ENCODE results near the gene SUGCT. TPM values are rescaled to one million over a fixed set of nuclear protein-coding genes. Genes with fewer than 3 reads are reported as not detected.
"Not testable (repeated sequence)": the region's sequence is repeated elsewhere in the genome, so short reads cannot be mapped to it uniquely, and the experiment has no call there.

The SUGCT gene
- total RNA-seq, 6 donors from 2014 or later = 1.4 to 3.1 (median 1.7) TPM; not detected in 1

DNA sequence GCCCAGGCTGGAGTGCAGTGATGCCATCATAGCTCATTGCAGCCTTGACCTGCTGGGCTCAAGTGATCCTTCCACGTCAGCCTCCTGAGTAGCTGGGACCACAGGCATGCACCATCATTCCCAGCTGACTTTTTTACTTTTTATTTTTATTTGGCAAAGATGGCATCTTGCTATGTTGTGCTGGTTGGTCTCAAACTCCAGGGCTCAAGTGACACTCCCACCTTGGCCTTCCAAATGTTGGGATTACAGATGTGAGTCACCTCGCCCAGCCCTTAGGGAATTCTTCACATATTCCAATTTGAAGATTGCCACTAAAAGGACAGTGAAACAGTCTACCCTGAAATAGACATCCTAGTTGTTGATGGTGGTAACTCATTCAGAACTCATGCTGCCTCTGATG, 27.7 kb downstream of the SUGCT start:
- H3K4me1 ChIP-seq = no peaks in the 10 kb centered on the region
- H3K4me3 ChIP-seq = no peak overlapping the region
- no peaks in the 10 kb centered on the region for H3K27me3 ChIP-seq
- H3K9me3 ChIP-seq = no peaks in the 10 kb centered on the region
- no peak overlapping the region for H3K27ac ChIP-seq
- DNase-seq (no peak), ATAC-seq (ENCODE audit: low FRiP score in 2 of 2) (no peak)
- no peaks in the 10 kb centered on the region for H3K36me3 ChIP-seq
- no peak for TF ChIP-seq POLR2AphosphoS5 (IDR thresholded peaks at IDR 0.05)
- TF ChIP-seq, protein P1, sequence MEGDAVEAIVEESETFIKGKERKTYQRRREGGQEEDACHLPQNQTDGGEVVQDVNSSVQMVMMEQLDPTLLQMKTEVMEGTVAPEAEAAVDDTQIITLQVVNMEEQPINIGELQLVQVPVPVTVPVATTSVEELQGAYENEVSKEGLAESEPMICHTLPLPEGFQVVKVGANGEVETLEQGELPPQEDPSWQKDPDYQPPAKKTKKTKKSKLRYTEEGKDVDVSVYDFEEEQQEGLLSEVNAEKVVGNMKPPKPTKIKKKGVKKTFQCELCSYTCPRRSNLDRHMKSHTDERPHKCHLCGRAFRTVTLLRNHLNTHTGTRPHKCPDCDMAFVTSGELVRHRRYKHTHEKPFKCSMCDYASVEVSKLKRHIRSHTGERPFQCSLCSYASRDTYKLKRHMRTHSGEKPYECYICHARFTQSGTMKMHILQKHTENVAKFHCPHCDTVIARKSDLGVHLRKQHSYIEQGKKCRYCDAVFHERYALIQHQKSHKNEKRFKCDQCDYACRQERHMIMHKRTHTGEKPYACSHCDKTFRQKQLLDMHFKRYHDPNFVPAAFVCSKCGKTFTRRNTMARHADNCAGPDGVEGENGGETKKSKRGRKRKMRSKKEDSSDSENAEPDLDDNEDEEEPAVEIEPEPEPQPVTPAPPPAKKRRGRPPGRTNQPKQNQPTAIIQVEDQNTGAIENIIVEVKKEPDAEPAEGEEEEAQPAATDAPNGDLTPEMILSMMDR (IDR thresholded peaks at IDR 0.05) = no peak
- no peak for TF ChIP-seq EP300 (IDR thresholded peaks at IDR 0.05)
- TF ChIP-seq POLR2A (IDR thresholded peaks at IDR 0.05) = no peak
- 84 to 85% methylated on average over 2 of the region's 2 CpGs for WGBS, 2 donors

DNA sequence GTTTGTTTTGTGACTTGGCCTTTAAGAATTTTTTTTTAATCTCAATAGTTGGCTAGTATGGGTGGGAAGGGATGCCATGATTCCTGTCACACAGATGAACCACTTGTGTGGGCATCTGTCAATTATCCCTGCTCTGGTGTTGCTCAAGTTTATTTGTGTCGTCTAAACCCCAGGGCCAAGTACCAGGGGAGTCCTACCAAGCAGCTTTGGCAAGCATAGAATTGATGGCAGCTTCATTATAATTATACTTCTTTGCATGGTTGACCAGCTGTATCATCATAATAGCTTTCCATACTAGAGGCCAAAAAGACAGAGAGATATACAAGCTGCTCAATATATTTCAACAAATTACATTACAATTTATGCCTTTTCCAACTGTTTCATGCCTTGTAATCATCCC, 30.4 kb downstream of the SUGCT start:
- TF ChIP-seq POLR2A (IDR thresholded peaks at IDR 0.05) (no peak), EP300 (IDR thresholded peaks at IDR 0.05) (no peak), POLR2AphosphoS5 (IDR thresholded peaks at IDR 0.05) (no peak)
- TF ChIP-seq, protein P1 (IDR thresholded peaks at IDR 0.05) = no peak
- Histone ChIP-seq H3K27ac (no peak overlapping the region), H3K4me1 (no peaks in the 10 kb centered on the region), H3K27me3 (no peaks in the 10 kb centered on the region), H3K4me3 (no peak overlapping the region), H3K36me3 (no peaks in the 10 kb centered on the region), H3K9me3 (no peaks in the 10 kb centered on the region)
- DNase-seq (no peak), ATAC-seq (ENCODE audit: low FRiP score in 2 of 2) (no peak)
- WGBS, 2 donors = 67% methylated on average over 1 of the region's 1 CpG

DNA sequence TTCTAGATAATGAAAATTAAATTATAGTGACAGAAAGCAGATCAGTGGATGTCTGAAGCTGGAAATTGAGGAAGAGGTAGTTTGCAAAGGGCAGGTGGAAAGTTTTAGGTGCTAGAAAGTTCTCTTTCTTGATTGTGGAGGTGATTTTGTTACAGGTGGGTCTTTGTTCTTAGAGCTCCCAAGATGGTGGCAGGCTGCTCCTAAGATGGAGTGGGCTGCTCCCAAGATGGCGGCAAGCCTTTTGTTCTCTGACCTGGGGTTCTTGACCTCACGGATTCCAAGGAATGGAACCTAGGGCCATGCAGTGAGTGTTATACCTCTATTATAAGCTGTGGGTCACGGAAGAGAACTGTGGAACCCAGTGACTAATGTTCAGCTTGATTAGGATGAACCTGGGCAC, 32.5 kb downstream of the SUGCT start:
- 94 to 100% methylated on average over 3 of the region's 3 CpGs for WGBS, 2 donors
- H3K27me3 ChIP-seq = no peaks in the 10 kb centered on the region

DNA sequence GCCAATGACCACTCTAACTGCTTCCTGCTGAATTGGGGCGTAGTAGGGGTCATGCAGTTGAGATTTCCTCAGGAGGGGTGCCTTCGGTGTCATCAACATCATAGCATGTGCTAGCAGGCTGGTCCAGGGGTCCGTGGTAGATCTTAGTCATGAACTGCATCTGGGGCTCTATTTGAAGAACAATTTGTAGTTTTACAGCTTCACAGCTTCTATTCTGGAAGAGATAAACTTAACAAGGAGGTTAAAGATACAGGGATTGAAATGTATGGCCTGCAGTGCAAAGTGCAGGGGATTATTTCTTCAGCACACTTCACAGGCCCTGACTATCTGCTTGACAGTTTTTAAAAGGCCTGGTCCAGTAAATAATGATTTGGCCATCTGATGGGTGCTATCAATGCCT, 33.5 kb downstream of the SUGCT start:
- H3K9me3 ChIP-seq; H3K4me3 ChIP-seq; ATAC-seq (ENCODE audit: low FRiP score in 2 of 2); H3K4me1 ChIP-seq; H3K36me3 ChIP-seq; H3K27ac ChIP-seq; DNase-seq; H3K27me3 ChIP-seq: not testable (repeated sequence)
- 94 to 100% methylated on average over 2 to 3 of the region's 3 CpGs for WGBS, 2 donors

More for the DNA sequence above, 32.5 kb downstream of the SUGCT start:
- DNase-seq = no peak
- Histone ChIP-seq H3K4me3 (no peak overlapping the region), H3K27ac (no peak overlapping the region), H3K9me3 (no peaks in the 10 kb centered on the region), H3K4me1 (no peaks in the 10 kb centered on the region), H3K36me3 (no peaks in the 10 kb centered on the region)
- ATAC-seq (ENCODE audit: low FRiP score in 2 of 2) = no peak
- no peak for TF ChIP-seq EP300 (IDR thresholded peaks at IDR 0.05)
- no peak for TF ChIP-seq POLR2AphosphoS5 (IDR thresholded peaks at IDR 0.05)
- no peak for TF ChIP-seq POLR2A (IDR thresholded peaks at IDR 0.05)
- TF ChIP-seq, protein P1 (IDR thresholded peaks at IDR 0.05) = no peak

- not testable (repeated sequence) for H3K27ac ChIP-seq; H3K36me3 ChIP-seq; H3K27me3 ChIP-seq; H3K9me3 ChIP-seq; H3K4me1 ChIP-seq; ATAC-seq (ENCODE audit: low FRiP score in 2 of 2); H3K4me3 ChIP-seq
- peak in 1 of 2 donors; percentile 45 for DNase-seq
- 90 to 95% methylated on average over 13 of the region's 13 CpGs for WGBS, 2 donors
Observed at GRCh38 chr7:40173121-40173520, 38.3 kb downstream of the SUGCT start.

GRCh38 chr7:40175256-40175655, 40.5 kb downstream of the SUGCT start:
- H3K27ac ChIP-seq = not testable (repeated sequence)

More at GRCh38 chr7:40175256-40175655, 40.5 kb downstream of the SUGCT start:
- 91 to 95% methylated on average over 6 of the region's 6 CpGs for WGBS, 2 donors
- H3K27me3 ChIP-seq; H3K9me3 ChIP-seq; H3K4me3 ChIP-seq; H3K36me3 ChIP-seq; DNase-seq; ATAC-seq (ENCODE audit: low FRiP score in 2 of 2); H3K4me1 ChIP-seq: not testable (repeated sequence)
